Measurements from ENCODE around the gene KDM1A.
"Not testable (repeated sequence)": the region's sequence is repeated elsewhere in the genome, so short reads cannot be mapped to it uniquely, and the experiment has no call there.

KDM1A gene

GRCh38 chr1:23002218-23002617 is 17.1 kb upstream of the KDM1A start:
- H3K4me1 ChIP-seq (ENCODE audit: low read depth, poor library complexity, severe bottlenecking); H3K4me3 ChIP-seq (IDR thresholded peaks at IDR 0.05; ENCODE audit: insufficient read depth, low read depth, low read length): not testable (repeated sequence)

GRCh38 chr1:23004112-23004511 is 15.2 kb upstream of the KDM1A start:
- no peak overlapping the region for H3K9ac ChIP-seq
- H4K20me1 ChIP-seq (ENCODE audit: insufficient read depth): no peaks in the 10 kb centered on the region
- H3K79me2 ChIP-seq (ENCODE audit: insufficient read depth, low read depth): no peaks in the 10 kb centered on the region
- no peak for TF ChIP-seq CTCF (conservative IDR thresholded peaks at IDR 0.05; ENCODE audit: low read depth, low read length)
- H3K27ac ChIP-seq: no peak overlapping the region
- no peaks in the 10 kb centered on the region for H3K4me1 ChIP-seq (ENCODE audit: low read depth, poor library complexity, severe bottlenecking)
- H3K36me3 ChIP-seq (ENCODE audit: insufficient read depth): no peaks in the 10 kb centered on the region
- H3K4me2 ChIP-seq: no peak overlapping the region
- no peak overlapping the region for H3K4me3 ChIP-seq (IDR thresholded peaks at IDR 0.05; ENCODE audit: insufficient read depth, low read depth, low read length)
- no peaks in the 10 kb centered on the region; the same call in 1 of the 2 replicates for H3K27me3 ChIP-seq (ENCODE audit: insufficient read depth, low read depth)
- no peak overlapping the region for H2AFZ ChIP-seq (ENCODE audit: low read depth)

More at GRCh38 chr1:23002218-23002617, 17.1 kb upstream of the KDM1A start:
- not testable (repeated sequence) for H4K20me1 ChIP-seq (ENCODE audit: insufficient read depth); H3K9ac ChIP-seq; H3K27me3 ChIP-seq (ENCODE audit: insufficient read depth, low read depth); H2AFZ ChIP-seq (ENCODE audit: low read depth); H3K79me2 ChIP-seq (ENCODE audit: insufficient read depth, low read depth); H3K36me3 ChIP-seq (ENCODE audit: insufficient read depth); H3K27ac ChIP-seq; H3K4me2 ChIP-seq

- H3K4me1 ChIP-seq (ENCODE audit: low read depth, poor library complexity, severe bottlenecking): not testable (repeated sequence)
These were observed 14.5 kb upstream of the KDM1A start for GRCh38 chr1:23004769-23005168.

GRCh38 chr1:23007106-23007505 is 12.2 kb upstream of the KDM1A start:
- no peak overlapping the region for H3K4me3 ChIP-seq (IDR thresholded peaks at IDR 0.05; ENCODE audit: insufficient read depth, low read depth, low read length)
- H4K20me1 ChIP-seq (ENCODE audit: insufficient read depth): no peaks in the 10 kb centered on the region
- H3K36me3 ChIP-seq (ENCODE audit: insufficient read depth): no peaks in the 10 kb centered on the region
- no peaks in the 10 kb centered on the region for H3K27me3 ChIP-seq (ENCODE audit: insufficient read depth, low read depth)
- no peak overlapping the region for H2AFZ ChIP-seq (ENCODE audit: low read depth)
- H3K4me1 ChIP-seq (ENCODE audit: low read depth, poor library complexity, severe bottlenecking): no peaks in the 10 kb centered on the region
- no peak overlapping the region for H3K27ac ChIP-seq
- H3K9ac ChIP-seq: no peak overlapping the region
- H3K4me2 ChIP-seq: no peak overlapping the region
- no peaks in the 10 kb centered on the region for H3K79me2 ChIP-seq (ENCODE audit: insufficient read depth, low read depth)
- TF ChIP-seq CTCF (conservative IDR thresholded peaks at IDR 0.05; ENCODE audit: low read depth, low read length): no peak

More at GRCh38 chr1:23004769-23005168, 14.5 kb upstream of the KDM1A start:
- not testable (repeated sequence) for H3K4me2 ChIP-seq; H3K9ac ChIP-seq; H3K79me2 ChIP-seq (ENCODE audit: insufficient read depth, low read depth); H4K20me1 ChIP-seq (ENCODE audit: insufficient read depth); H2AFZ ChIP-seq (ENCODE audit: low read depth); H3K27me3 ChIP-seq (ENCODE audit: insufficient read depth, low read depth); H3K4me3 ChIP-seq (IDR thresholded peaks at IDR 0.05; ENCODE audit: insufficient read depth, low read depth, low read length); H3K36me3 ChIP-seq (ENCODE audit: insufficient read depth); H3K27ac ChIP-seq

GRCh38 chr1:23008901-23009300 is 10.4 kb upstream of the KDM1A start:
- H3K36me3 ChIP-seq (ENCODE audit: insufficient read depth): no peaks in the 10 kb centered on the region
- H2AFZ ChIP-seq (ENCODE audit: low read depth): no peak overlapping the region
- no peak for TF ChIP-seq CTCF (conservative IDR thresholded peaks at IDR 0.05; ENCODE audit: low read depth, low read length)
- H3K79me2 ChIP-seq (ENCODE audit: insufficient read depth, low read depth): no peaks in the 10 kb centered on the region
- no peak overlapping the region for H3K9ac ChIP-seq
- no peak overlapping the region for H3K4me3 ChIP-seq (IDR thresholded peaks at IDR 0.05; ENCODE audit: insufficient read depth, low read depth, low read length)
- no peak overlapping the region for H3K4me2 ChIP-seq
- no peaks in the 10 kb centered on the region for H3K4me1 ChIP-seq (ENCODE audit: low read depth, poor library complexity, severe bottlenecking)
- H4K20me1 ChIP-seq (ENCODE audit: insufficient read depth): no peaks in the 10 kb centered on the region
- H3K27ac ChIP-seq: no peak overlapping the region
- H3K27me3 ChIP-seq (ENCODE audit: insufficient read depth, low read depth): no peaks in the 10 kb centered on the region

- H3K9ac ChIP-seq; H3K4me2 ChIP-seq; H2AFZ ChIP-seq (ENCODE audit: low read depth); H3K79me2 ChIP-seq (ENCODE audit: insufficient read depth, low read depth); H3K36me3 ChIP-seq (ENCODE audit: insufficient read depth); H4K20me1 ChIP-seq (ENCODE audit: insufficient read depth); H3K4me1 ChIP-seq (ENCODE audit: low read depth, poor library complexity, severe bottlenecking); H3K27ac ChIP-seq; H3K4me3 ChIP-seq (IDR thresholded peaks at IDR 0.05; ENCODE audit: insufficient read depth, low read depth, low read length); H3K27me3 ChIP-seq (ENCODE audit: insufficient read depth, low read depth): not testable (repeated sequence)
These were observed 9.2 kb upstream of the KDM1A start for GRCh38 chr1:23010025-23010424.

All from KMS-11 (cell line).